Progenitor cell of endocrine pancreas (in vitro differentiated cells): ENCODE measurements around the gene ASS1. TPM values are rescaled to one million over a fixed set of nuclear protein-coding genes. Genes with fewer than 3 reads are reported as not detected.

Experiments used
- DNase-seq: peaks from one replicate; pipeline ENCODE4 v3.0.0; 2021; ENCODE audit warnings: low spot score; ENCODE audit not compliant: unreplicated experiment
- H3K27ac Mint-ChIP-seq: 2 replicates; pipeline ENCODE4 v1.8.0; 2021; ENCODE audit warnings: mild to moderate bottlenecking, moderate library complexity, mixed read lengths
- H3K27me3 Mint-ChIP-seq: 2 replicates; pipeline ENCODE4 v1.8.0; 2021; ENCODE audit warnings: mixed read lengths
- H3K36me3 Mint-ChIP-seq: 2 replicates; pipeline ENCODE4 v1.8.0; 2022; ENCODE audit warnings: mixed read lengths; ENCODE audit not compliant: insufficient read depth
- H3K4me1 Mint-ChIP-seq: 2 replicates; pipeline ENCODE4 v1.8.0; 2021; ENCODE audit warnings: low read depth, mixed read lengths
- H3K4me3 Mint-ChIP-seq: 2 replicates; pipeline ENCODE4 v1.8.0; 2021; ENCODE audit warnings: low read depth, mild to moderate bottlenecking, moderate library complexity, mixed read lengths
- H3K9me3 Mint-ChIP-seq: 2 replicates; pipeline ENCODE4 v1.8.0; 2021; ENCODE audit warnings: low read depth, mixed read lengths
- CTCF ChIP-seq: fragments of 200-600 bp; sonication (generic); IDR thresholded peaks from one replicate; pipeline ENCODE4 v1.5.0; 2021; ENCODE audit warnings: antibody characterized with exemption, mild to moderate bottlenecking; ENCODE audit not compliant: unreplicated experiment
- total RNA-seq: library from RNA; stranded (reverse); gene quantifications from 2 replicates; pipeline ENCODE4 v1.2.1, GENCODE V29; 2021

ASS1 gene
- total RNA-seq, 1 donor from 2014 or later = 6.5 TPM

- H3K9me3 Mint-ChIP-seq = no peaks in the 10 kb centered on the region
- H3K36me3 Mint-ChIP-seq = no peaks in the 10 kb centered on the region
- peaks cover 10% of the 10 kb centered on the region for H3K27me3 Mint-ChIP-seq
- peaks cover 6% of the 10 kb centered on the region for H3K4me1 Mint-ChIP-seq
- H3K27ac Mint-ChIP-seq = no peak overlapping the region
- no peak overlapping the region for H3K4me3 Mint-ChIP-seq
- DNase-seq = no peak
- TF ChIP-seq CTCF = no peak
Measured at GRCh38 chr9:130470269-130470668, 25.5 kb downstream of the ASS1 start.

GRCh38 chr9:130470950-130471349 lies 26.2 kb downstream of the ASS1 start:
- Mint-ChIP-seq H3K27me3 (peaks cover 10% of the 10 kb centered on the region), H3K4me1 (peaks cover 6% of the 10 kb centered on the region), H3K36me3 (no peaks in the 10 kb centered on the region)

GRCh38 chr9:130471411-130472183 lies 26.8 kb downstream of the ASS1 start:
- H3K36me3 Mint-ChIP-seq = no peaks in the 10 kb centered on the region
- H3K9me3 Mint-ChIP-seq = no peaks in the 10 kb centered on the region
- no peak for DNase-seq
- H3K4me3 Mint-ChIP-seq = no peak overlapping the region
- H3K27ac Mint-ChIP-seq = no peak overlapping the region
- H3K27me3 Mint-ChIP-seq = peaks cover 10% of the 10 kb centered on the region
- peaks cover 6% of the 10 kb centered on the region for H3K4me1 Mint-ChIP-seq
- TF ChIP-seq CTCF = no peak

More at GRCh38 chr9:130470950-130471349, 26.2 kb downstream of the ASS1 start:
- no peaks in the 10 kb centered on the region for H3K9me3 Mint-ChIP-seq
- no peak for TF ChIP-seq CTCF
- DNase-seq = no peak
- H3K27ac Mint-ChIP-seq = no peak overlapping the region
- no peak overlapping the region for H3K4me3 Mint-ChIP-seq

- Mint-ChIP-seq H3K27ac (no peak overlapping the region), H3K36me3 (no peaks in the 10 kb centered on the region)
- TF ChIP-seq CTCF = no peak
Measured at GRCh38 chr9:130472184-130472705, 27.5 kb downstream of the ASS1 start.

GRCh38 chr9:130473009-130473408 lies 28.2 kb downstream of the ASS1 start:
- peaks cover 4% of the 10 kb centered on the region for H3K27me3 Mint-ChIP-seq
- no peak overlapping the region for H3K4me3 Mint-ChIP-seq
- no peak for DNase-seq
- no peaks in the 10 kb centered on the region for H3K36me3 Mint-ChIP-seq
- no peak for TF ChIP-seq CTCF
- no peaks in the 10 kb centered on the region for H3K9me3 Mint-ChIP-seq
- H3K4me1 Mint-ChIP-seq = no peaks in the 10 kb centered on the region
- no peak overlapping the region for H3K27ac Mint-ChIP-seq

More at GRCh38 chr9:130472184-130472705, 27.5 kb downstream of the ASS1 start:
- Mint-ChIP-seq H3K4me3 (no peak overlapping the region), H3K9me3 (no peaks in the 10 kb centered on the region), H3K27me3 (peaks cover 10% of the 10 kb centered on the region), H3K4me1 (peaks cover 4% of the 10 kb centered on the region)
- no peak for DNase-seq
